ENCODE results near the gene CAB39.

CAB39 gene

DNA sequence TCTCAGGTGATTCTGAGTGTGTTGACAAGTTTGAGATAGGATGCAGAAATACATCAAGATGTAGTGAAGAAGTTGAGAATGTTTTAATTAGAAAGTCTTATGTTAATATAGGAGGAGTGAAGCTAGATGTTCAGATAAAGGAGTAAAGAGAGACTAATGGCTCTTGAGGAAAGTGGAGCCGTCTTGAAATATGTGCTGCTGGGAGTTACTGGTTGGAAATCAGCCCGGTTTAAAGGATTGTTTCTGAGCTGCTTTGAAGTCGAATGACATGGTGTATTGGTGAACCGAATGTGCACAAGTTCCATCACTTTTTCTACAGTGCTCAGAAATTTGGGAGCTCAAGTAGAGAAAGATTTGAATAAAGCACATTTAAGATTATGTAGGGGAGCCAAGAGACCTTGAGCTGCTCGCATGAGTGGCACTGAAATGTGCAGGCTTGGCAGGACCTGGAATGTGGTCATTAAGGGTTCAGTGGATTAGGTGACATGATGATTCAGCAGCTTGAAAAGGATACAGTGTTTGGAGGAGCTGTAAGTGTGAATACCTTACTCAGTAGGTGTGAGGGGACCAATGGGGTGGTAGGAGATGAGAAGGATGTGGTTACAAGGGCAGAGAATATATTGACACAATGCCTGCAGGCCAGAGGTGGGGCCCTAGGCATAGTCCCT, 68.6 kb downstream of the CAB39 start:
- DNase-seq = no peak

- DNase-seq = no peak
Measured at GRCh38 chr2:230783101-230783500, 70.5 kb downstream of the CAB39 start.

DNA sequence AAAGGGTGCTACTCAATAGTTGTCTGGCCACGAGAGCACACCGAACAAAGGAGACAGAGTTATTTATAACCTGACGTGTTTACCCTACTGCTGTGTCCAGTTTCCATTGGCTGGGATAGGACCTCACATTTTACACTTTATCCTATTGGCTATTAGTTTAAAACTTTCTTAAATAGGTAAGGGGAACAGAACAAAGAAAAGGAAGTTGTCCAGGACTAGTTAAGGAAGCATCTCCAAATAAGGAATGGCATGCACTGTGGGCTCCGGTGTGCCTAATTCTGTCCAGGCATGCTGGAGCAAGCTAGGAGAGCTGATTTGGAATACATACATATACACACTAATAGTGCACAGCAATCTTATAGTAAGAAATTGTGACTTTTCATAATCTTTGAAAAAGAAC, 72.2 kb downstream of the CAB39 start:
- DNase-seq = no peak

DNA sequence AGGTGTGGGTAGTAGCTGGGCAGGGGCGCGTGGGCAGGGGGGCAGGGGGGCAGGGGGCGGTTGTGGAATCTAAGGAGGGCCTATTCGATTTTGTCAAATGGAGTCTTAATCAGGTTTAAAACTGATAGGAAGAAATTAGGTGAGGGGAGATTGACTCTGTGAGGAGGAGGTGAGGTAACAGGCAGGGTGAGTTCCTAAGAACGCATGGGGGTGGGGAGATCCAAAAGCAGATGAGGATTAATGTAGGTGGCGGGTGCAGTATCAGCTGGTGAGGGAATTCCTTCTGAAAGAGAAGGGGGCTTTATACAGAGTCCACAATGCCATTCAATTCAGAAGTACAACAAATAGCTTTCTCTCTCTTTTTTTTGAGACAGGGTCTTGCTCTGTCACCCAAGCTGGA, 72.7 kb downstream of the CAB39 start:
- DNase-seq = peak in 1 of 56 donors; percentile 5

- no peak for DNase-seq
Measured at GRCh38 chr2:230787101-230787500, 74.5 kb downstream of the CAB39 start.

DNA sequence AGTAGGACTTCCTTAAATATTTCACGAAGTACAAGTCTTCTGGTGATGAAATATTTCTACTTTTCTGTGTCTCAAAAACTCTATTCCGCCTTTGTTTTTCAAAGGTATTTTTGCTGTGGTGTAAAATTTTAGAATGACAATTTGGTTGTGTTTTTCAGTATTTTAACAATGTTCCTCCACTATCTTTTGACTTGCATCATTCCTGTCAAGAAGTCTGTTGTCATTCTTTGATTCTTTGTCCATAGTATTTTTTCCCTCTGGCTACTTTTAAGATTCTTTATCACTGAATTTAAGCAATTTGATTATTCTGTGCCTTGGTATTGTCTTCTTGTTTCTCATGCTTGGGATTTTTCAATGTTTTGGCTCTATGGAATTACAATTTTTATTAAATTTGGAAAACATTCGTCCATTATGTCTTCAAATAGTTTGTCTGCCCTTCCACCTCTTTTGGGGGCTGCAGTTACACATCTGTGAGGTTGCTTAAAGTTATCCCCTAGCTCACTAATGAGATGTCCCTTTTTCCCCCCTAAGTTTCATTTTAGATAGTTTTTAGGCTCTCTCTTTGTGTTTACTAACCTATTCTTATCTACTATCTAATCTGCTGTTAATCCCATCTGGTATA, 76.0 kb downstream of the CAB39 start:
- no peak for DNase-seq

DNA sequence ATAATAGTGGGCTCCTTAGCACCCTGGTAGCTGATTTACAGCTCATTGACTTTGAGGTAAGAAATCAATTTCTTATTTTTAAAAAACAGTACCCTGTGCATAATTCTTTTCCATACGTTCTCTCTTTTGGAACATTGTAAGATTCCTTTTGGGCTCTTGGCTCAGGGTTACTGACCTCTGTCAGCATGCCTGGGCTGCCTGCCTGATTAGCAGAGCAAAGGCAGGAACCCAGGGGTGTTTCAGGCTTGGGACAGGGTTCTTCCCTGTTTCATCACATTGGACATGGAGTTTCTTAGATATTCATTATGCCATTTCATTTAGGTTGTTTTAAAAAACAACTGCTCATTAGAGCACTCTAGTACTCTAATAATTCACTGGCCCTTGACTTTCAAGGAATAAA, 78.3 kb downstream of the CAB39 start:
- no peak for DNase-seq

DNA sequence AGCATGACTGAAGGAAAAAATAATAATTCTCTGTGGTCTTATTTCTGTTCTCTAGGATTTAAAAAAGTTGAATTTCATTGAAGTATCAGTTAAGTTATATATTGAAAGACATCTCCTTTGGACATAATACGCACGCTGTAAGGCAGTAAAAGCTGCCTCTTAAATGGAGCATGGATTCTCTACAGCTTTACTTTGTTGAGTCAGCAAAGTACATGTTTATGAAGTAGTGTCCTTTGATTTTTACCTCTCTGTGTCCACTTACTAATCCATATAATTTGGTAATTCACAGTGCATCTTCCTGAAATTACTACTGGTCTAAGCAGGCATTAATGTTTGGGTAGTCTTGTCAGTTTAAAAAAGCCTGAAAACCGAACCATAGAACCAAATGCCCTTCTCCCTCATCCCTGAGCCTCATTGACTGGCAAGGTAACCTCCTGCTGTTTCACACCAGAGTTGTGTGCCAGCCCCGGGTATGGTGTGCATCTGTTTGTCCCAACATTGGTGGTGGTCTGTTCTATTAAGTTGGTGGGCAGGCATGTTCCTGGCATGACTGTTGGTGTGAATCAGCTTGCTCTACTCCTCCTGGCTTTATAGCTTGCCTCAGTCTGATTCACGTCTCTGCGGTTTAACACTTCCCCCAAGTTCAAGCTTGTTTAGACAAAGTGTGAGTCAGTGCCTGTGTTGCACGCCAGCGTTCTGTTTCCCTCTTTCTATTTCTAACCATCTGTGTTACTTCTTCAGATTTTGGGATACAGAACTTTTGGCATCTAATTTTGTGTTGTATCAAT, 81.1 kb downstream of the CAB39 start:
- DNase-seq = peak in 35 of 56 donors; percentile 3 to 71 (median 19)

DNA sequence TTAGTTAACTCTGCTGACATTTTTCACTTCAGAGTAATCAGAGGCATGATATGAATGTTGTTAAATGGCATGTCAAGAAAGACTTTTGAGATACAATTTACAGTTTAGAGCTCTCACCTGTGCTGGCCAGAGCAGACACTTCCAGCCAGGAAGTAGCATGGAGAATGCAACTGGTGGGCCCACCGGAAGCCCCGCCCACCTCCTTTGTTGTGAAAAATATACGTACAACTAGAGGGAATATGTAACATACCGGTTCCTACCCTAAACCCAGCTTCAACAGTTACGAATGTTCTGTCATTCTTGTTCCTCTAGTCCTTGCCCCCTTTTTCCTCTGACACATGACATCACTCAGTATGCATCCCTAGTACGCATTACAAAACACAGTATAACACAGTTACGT, 81.9 kb downstream of the CAB39 start:
- DNase-seq = no peak

GRCh38 chr2:230795856-230796255, 83.2 kb downstream of the CAB39 start:
- DNase-seq = no peak

- DNase-seq = no peak
Measured at GRCh38 chr2:230796280-230796862, 83.7 kb downstream of the CAB39 start.

DNA sequence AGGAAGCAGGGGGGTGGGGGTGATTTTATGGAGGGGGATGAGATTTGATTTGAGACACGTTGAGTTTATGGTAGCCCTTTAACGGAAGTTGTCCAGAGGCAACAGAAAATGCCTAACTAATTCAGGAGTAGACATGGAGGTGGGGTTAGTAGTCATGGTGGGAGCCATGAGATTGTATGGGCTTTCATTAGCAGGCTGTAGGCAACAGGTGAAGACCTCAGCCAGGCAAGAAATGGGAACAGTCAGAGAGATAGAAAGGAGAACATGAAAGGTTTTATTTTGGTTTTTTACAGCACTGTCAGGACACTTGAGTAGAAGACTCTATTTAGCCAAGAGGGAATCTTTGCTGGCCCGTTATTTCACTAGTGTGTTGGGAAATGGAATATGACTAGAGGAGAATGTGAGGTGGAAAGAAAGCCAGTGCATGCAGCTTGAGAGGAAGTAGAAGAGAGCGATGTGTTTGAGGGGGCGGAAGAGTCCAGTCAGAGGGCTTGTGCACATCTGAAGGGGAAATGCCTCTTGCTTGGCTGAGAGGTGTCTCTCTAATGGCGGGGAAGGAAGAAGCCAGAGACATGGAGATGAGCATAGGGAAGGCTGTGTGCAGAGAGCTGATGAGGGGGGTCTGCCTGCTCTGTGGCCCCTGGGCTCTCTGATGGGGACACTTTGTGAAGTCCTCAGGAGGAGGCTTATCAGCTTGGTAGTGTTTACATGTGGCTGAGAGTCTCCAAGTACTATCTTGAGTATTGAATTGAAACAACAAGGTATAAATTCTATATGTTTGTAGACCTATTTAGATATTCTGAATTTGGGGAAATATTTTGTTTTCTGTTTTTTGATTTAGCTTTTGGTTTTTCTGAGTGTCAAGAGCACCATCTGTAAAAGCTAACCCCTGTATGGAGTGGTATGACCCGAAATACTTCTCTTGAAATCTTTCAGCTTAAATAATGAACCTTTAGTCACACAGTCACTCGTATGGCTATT, 85.2 kb downstream of the CAB39 start:
- DNase-seq = peak in 1 of 56 donors; percentile 0

DNA sequence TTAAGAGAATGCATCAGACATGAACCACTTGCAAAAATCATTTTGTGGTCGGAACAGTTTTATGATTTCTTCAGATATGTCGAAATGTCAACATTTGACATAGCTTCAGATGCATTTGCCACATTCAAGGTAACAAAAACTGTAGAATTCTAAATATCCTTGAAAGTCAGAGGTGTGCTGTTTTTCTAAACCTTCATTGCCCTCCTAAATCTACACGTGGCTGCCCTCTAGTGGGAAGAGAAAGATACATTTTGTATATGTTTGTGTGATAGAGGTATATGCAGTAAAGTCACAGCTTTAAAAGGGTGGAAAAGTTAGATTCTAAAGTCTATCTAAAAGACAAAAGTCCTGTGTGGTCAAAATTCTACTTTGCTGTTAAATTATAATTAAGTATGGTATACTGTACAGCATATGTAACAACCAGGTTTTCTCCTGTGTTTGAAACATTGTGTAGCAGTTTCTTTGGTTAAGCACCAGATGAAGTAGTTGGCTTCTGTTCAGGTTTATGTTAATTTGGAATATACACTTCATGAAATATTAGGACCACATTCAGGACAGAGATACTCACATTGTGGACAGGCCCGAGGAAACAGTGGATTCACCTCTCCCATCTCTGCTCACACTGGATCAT, 86.2 kb downstream of the CAB39 start:
- peak in 1 of 56 donors; percentile 7 for DNase-seq

GRCh38 chr2:230805353-230806017, 92.8 kb downstream of the CAB39 start:
- no peak for DNase-seq

DNA sequence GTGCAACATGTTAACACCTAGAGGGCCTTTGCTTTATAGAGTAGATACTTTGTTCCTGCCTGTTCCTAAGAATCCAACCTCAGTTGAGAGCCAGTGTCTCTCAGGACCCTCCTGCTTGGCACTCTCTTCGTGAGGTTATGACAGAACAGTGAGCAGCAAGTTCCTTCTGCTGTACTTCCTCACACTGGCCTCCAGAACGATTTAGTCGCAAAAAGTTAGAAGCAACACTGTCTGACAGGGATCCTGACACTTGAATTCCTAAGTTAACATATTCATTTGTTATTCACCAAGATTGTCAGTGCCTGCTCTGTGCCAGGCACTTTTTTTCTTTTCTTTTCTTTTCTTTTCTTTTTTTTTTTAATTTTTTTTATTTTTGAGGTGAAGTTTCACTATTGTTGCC, 95.1 kb downstream of the CAB39 start:
- DNase-seq = no peak

DNA sequence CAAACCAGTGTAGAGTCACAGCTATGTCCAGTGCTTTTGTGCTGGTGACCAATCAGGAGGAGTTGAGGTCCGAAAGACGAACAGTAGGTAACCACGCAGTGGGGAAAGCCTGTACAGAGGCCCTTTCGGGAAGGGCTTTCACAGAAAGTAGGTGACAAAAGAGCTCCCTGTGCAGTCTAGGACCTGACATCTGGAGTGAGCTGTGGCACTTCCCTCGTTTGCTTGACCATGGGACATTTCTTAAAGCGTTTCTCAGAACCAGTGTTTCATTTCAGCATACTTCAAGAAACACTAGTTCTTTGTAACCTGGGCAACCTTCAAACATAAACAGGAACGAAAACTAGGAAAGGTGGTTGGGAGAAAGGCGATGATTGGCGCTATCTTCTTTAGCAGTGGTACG, 96.4 kb downstream of the CAB39 start:
- no peak for DNase-seq

DNA sequence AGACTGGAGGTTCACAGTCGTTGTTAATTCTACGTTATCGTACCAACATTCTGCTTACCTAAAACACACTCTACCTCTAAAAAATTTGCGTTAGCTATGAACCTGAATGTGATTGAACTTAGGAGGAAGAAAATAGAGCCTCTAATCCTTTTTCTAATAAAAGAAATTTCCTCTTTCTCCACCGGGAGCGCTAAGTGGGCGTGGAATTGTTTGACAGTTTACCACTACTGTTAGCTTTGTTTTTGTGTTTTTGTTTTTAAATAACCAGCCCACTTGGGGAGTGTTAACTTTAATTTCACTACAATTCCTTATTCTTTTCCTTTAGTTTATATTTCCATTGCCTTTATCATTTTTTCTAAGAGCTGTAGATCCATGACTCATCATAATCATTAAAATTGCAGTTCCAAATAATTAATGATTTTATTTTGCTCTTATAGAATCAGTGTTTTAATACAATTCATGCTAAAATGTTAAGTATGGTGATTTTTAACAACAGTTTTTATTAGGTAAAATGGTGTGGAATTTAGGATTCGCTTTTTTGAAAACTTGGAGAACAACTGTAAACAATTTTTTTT, 97.1 kb downstream of the CAB39 start:
- no peak for DNase-seq

DNA sequence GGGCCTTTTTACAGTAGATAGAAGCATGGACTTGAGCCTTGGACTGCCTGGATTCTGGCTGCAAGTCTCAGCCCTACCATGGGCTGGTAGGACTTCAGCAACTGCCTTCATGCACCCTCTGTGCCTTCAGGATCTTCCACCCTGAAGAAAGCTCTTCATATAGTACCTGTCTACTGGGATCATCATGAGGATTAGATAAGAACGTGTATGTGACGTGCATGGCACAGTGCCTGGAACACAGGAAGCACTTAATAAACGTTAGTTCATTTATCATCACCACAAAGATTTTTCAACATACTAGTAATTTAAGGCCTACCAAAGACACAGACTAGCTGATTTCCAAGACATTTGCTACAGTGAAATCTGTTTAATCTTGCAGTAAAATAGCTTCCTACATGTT, 98.9 kb downstream of the CAB39 start:
- DNase-seq = no peak

GRCh38 chr2:230812033-230812432, 99.4 kb downstream of the CAB39 start:
- DNase-seq = no peak

GRCh38 chr2:230814616-230815015, 102.0 kb downstream of the CAB39 start:
- no peak for DNase-seq

Measured in nucleus accumbens (tissue), 56 donors.